DOHH2 (cell line): ENCODE data around the gene CCDC152.

Source experiments
- EZH2phosphoT487 ChIP-seq: fragments of 200-600 bp; sonication (generic); IDR thresholded peaks from 2 replicates; pipeline ENCODE4 v1.6.1; 2017; ENCODE audit warnings: borderline replicate concordance, mild to moderate bottlenecking, antibody characterized with exemption, low read length, moderate library complexity, mixed read lengths
- TF ChIP-seq, protein P1 (sequence below): fragments of 200-600 bp; sonication (generic); IDR thresholded peaks from one replicate; pipeline ENCODE4 v1.5.1; 2014; ENCODE audit warnings: antibody characterized with exemption, mild to moderate bottlenecking, low read depth, low read length; ENCODE audit not compliant: poor library complexity, severe bottlenecking

GRCh38 chr5:42811591-42812446 lies 55.2 kb downstream of the CCDC152 start, which contains the start of gene SELENOP:
- TF ChIP-seq, protein P1, sequence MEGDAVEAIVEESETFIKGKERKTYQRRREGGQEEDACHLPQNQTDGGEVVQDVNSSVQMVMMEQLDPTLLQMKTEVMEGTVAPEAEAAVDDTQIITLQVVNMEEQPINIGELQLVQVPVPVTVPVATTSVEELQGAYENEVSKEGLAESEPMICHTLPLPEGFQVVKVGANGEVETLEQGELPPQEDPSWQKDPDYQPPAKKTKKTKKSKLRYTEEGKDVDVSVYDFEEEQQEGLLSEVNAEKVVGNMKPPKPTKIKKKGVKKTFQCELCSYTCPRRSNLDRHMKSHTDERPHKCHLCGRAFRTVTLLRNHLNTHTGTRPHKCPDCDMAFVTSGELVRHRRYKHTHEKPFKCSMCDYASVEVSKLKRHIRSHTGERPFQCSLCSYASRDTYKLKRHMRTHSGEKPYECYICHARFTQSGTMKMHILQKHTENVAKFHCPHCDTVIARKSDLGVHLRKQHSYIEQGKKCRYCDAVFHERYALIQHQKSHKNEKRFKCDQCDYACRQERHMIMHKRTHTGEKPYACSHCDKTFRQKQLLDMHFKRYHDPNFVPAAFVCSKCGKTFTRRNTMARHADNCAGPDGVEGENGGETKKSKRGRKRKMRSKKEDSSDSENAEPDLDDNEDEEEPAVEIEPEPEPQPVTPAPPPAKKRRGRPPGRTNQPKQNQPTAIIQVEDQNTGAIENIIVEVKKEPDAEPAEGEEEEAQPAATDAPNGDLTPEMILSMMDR: no peak
- no peak for TF ChIP-seq EZH2phosphoT487
